Fibroblast of mammary gland (primary cell): ENCODE results near the gene EBLN1.

ENCODE experiments used
- DNase-seq: peaks from one replicate; pipeline ENCODE4 v3.0.0-alpha.2; 2010; ENCODE audit warnings: low read depth
- H3K4me3 ChIP-seq: 2 replicates; pipeline ENCODE4 v1.5.1; 2011; ENCODE audit warnings: low read depth, mild to moderate bottlenecking, low read length, moderate library complexity; ENCODE audit not compliant: control insufficient read depth
- TF ChIP-seq, protein P1 (sequence below): conservative IDR thresholded peaks from 2 replicates; pipeline ENCODE4 v1.5.1; 2011; ENCODE audit warnings: low read depth, low read length, inconsistent platforms; ENCODE audit not compliant: control insufficient read depth, insufficient read depth

EBLN1 gene

GRCh38 chr10:22210267-22210666, 7.5 kb downstream of the EBLN1 start:
- TF ChIP-seq, protein P1, sequence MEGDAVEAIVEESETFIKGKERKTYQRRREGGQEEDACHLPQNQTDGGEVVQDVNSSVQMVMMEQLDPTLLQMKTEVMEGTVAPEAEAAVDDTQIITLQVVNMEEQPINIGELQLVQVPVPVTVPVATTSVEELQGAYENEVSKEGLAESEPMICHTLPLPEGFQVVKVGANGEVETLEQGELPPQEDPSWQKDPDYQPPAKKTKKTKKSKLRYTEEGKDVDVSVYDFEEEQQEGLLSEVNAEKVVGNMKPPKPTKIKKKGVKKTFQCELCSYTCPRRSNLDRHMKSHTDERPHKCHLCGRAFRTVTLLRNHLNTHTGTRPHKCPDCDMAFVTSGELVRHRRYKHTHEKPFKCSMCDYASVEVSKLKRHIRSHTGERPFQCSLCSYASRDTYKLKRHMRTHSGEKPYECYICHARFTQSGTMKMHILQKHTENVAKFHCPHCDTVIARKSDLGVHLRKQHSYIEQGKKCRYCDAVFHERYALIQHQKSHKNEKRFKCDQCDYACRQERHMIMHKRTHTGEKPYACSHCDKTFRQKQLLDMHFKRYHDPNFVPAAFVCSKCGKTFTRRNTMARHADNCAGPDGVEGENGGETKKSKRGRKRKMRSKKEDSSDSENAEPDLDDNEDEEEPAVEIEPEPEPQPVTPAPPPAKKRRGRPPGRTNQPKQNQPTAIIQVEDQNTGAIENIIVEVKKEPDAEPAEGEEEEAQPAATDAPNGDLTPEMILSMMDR: no peak
- H3K4me3 ChIP-seq: no peak overlapping the region
- DNase-seq: no peak

GRCh38 chr10:22193945-22194344, 23.9 kb downstream of the EBLN1 start:
- no peak for DNase-seq
- H3K4me3 ChIP-seq: no peak overlapping the region
- TF ChIP-seq, protein P1: no peak

- H3K4me3 ChIP-seq: no peak overlapping the region
- DNase-seq: no peak
- TF ChIP-seq, protein P1: no peak
These were observed 32.2 kb downstream of the EBLN1 start for GRCh38 chr10:22185586-22185985.

GRCh38 chr10:22183771-22184461, 33.9 kb downstream of the EBLN1 start:
- TF ChIP-seq, protein P1: no peak
- DNase-seq: peak; percentile 35

GRCh38 chr10:22180724-22181123, 37.1 kb downstream of the EBLN1 start:
- no peak overlapping the region for H3K4me3 ChIP-seq
- no peak for DNase-seq
- TF ChIP-seq, protein P1: no peak

More at GRCh38 chr10:22183771-22184461, 33.9 kb downstream of the EBLN1 start:
- no peak overlapping the region for H3K4me3 ChIP-seq

DNA sequence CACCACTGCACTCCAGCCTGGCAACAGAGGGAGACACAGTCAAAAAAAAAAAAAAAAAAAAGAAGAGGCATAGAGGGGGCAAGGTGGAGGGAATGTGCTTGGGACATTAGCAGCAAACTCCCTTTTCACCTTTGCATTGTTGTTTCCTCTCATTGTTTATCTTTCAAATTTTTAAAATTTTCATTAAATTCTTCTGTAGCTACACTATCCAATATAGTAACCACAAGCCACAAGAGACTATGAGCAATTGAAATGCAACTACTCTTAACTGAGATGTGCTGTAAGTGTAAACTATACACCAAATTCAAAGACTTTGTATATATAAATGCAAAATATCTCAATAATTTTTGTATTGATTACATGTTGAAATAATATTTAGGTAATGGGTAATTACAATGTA, 43.4 kb downstream of the EBLN1 start:
- TF ChIP-seq, protein P1: no peak
- no peak overlapping the region for H3K4me3 ChIP-seq
- DNase-seq: no peak
